ENCODE measurements around the gene PARP11.

- TF ChIP-seq, protein P1, sequence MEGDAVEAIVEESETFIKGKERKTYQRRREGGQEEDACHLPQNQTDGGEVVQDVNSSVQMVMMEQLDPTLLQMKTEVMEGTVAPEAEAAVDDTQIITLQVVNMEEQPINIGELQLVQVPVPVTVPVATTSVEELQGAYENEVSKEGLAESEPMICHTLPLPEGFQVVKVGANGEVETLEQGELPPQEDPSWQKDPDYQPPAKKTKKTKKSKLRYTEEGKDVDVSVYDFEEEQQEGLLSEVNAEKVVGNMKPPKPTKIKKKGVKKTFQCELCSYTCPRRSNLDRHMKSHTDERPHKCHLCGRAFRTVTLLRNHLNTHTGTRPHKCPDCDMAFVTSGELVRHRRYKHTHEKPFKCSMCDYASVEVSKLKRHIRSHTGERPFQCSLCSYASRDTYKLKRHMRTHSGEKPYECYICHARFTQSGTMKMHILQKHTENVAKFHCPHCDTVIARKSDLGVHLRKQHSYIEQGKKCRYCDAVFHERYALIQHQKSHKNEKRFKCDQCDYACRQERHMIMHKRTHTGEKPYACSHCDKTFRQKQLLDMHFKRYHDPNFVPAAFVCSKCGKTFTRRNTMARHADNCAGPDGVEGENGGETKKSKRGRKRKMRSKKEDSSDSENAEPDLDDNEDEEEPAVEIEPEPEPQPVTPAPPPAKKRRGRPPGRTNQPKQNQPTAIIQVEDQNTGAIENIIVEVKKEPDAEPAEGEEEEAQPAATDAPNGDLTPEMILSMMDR (IDR thresholded peaks at IDR 0.05; ENCODE audit: low read depth, low read length) = no peak
- no peak for TF ChIP-seq EZH2phosphoT487 (IDR thresholded peaks at IDR 0.05; ENCODE audit: low read depth)
Measured at GRCh38 chr12:3805077-3805476, 68.1 kb downstream of the PARP11 start.
